Measurements from ENCODE around the gene BMP7.

BMP7 gene

DNA sequence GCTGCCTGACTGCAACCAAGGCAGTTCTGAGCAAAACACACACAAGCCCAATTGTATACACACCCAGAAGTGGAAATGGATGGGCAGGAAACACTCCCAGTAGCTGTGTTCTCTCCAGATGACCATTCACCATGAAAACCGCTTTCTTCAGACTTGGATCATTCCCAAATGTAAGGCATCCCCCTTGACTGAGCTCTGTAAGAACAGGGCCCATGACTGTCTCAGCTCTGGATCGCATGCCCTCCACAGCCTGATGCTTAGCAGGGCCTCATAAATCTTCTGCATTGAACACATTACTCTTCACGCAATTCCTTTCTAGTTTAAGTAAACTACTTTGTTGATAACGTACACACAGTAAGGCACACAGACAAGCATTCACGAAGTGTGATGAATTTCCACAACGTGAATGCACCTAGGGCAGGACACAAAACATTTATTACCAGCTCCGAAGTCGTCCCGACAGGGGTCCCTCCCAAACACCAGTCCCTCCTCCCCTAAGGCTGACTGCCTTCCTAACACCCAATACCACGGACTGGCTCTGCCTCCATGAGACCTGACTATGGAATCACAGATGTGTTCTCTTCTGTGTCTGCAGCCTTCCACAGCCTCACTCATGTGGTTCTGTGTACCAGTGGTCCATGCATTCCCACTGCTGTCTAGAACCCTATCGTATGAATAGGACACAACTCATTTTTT, 31.7 kb downstream of the BMP7 start:
- DNase-seq, result no peak
- Histone ChIP-seq H3K4me3 (ENCODE audit: low read depth, low read length) (no peak overlapping the region), H3K36me3 (no peaks in the 10 kb centered on the region), H3K27me3 (ENCODE audit: insufficient read depth, low read depth, severe bottlenecking) (peaks cover 37% of the 10 kb centered on the region), H3K27ac (no peak overlapping the region), H3K9me3 (ENCODE audit: severe bottlenecking) (no peaks in the 10 kb centered on the region)
- TF ChIP-seq CTCF (IDR thresholded peaks at IDR 0.05; ENCODE audit: low read depth, low read length), result no peak

DNA sequence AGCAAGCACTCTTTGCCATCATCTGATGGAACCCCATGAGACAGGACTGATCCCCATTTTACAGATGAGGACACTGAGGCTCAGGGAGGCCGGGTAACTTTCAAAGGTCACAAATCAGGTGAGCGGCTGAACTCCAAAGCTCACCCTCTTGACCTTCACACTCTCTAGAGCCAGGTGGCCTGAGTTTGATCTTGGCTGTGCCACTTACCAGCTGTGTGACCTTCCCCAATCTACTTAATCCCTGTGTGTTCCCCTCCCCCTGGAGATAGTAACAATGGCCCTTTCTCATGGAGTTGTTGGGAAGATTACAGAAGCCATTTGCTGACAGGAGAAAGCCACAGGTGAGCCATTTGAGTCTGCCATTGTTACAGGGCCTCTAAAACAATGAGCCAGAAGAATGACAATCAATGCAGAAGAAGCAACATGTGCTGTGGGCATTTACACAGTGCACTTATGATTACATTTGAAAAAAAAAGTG, 34.5 kb downstream of the BMP7 start:
- DNase-seq, result no peak
- no peak overlapping the region for H3K4me3 ChIP-seq (ENCODE audit: low read depth, low read length)
- peaks cover 35% of the 10 kb centered on the region for H3K27me3 ChIP-seq (ENCODE audit: insufficient read depth, low read depth, severe bottlenecking)
- H3K36me3 ChIP-seq, result no peaks in the 10 kb centered on the region
- no peak for TF ChIP-seq CTCF (IDR thresholded peaks at IDR 0.05; ENCODE audit: low read depth, low read length)
- H3K27ac ChIP-seq, result no peak overlapping the region
- no peaks in the 10 kb centered on the region for H3K9me3 ChIP-seq (ENCODE audit: severe bottlenecking)

DNA sequence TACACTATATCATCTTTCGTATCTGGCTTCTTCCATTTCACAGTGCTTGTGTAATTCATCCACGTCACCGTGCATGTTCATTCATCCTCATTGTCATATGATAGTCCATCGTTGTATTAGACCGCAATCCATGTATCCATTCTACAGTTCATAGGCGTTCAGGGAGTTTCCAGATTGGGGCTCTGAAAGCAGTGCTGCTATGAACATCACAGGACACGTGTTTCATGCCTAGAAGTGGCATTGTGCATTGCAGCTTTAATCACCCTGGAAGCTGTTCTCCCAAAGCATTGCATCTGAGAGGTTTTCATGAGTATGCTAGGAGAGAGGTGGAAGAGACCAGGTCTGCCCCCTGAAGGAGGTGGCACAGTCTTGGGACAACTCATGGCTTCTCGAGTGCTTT, 35.3 kb downstream of the BMP7 start:
- no peak for DNase-seq
- H3K9me3 ChIP-seq (ENCODE audit: severe bottlenecking), result no peaks in the 10 kb centered on the region
- H3K36me3 ChIP-seq, result no peaks in the 10 kb centered on the region
- no peak for TF ChIP-seq CTCF (IDR thresholded peaks at IDR 0.05; ENCODE audit: low read depth, low read length)
- H3K27ac ChIP-seq, result no peak overlapping the region
- H3K4me3 ChIP-seq (ENCODE audit: low read depth, low read length), result no peak overlapping the region
- peaks cover 32% of the 10 kb centered on the region for H3K27me3 ChIP-seq (ENCODE audit: insufficient read depth, low read depth, severe bottlenecking)

DNA sequence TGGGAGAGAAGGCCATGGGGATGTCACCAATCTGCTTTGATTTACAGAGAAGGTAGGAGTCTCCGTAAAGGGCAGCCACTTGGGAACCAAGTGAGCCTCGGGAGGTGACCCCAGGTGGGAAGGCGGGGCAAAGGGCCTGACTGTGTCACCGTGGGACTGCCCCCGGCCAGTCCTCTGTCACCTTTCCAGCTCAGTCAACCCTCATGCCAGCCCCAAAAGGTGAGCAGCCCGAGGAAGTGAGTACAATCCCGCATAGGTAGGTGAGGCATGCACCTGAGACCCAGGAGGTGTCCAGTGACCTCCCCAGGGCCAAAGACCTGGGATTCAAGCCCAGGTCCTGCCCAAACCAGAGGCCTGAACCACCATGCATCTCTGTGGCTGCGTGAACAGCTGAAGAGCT, 36.2 kb downstream of the BMP7 start:
- H3K27ac ChIP-seq, result no peak overlapping the region
- TF ChIP-seq CTCF (IDR thresholded peaks at IDR 0.05; ENCODE audit: low read depth, low read length), result no peak
- no peaks in the 10 kb centered on the region for H3K9me3 ChIP-seq (ENCODE audit: severe bottlenecking)
- no peak for DNase-seq
- H3K27me3 ChIP-seq (ENCODE audit: insufficient read depth, low read depth, severe bottlenecking), result peaks cover 36% of the 10 kb centered on the region
- H3K36me3 ChIP-seq, result no peaks in the 10 kb centered on the region
- no peak overlapping the region for H3K4me3 ChIP-seq (ENCODE audit: low read depth, low read length)

GRCh38 chr20:57229490-57229889, 37.0 kb downstream of the BMP7 start:
- no peak for TF ChIP-seq CTCF (IDR thresholded peaks at IDR 0.05; ENCODE audit: low read depth, low read length)
- no peak for DNase-seq
- H3K27ac ChIP-seq, result no peak overlapping the region

DNA sequence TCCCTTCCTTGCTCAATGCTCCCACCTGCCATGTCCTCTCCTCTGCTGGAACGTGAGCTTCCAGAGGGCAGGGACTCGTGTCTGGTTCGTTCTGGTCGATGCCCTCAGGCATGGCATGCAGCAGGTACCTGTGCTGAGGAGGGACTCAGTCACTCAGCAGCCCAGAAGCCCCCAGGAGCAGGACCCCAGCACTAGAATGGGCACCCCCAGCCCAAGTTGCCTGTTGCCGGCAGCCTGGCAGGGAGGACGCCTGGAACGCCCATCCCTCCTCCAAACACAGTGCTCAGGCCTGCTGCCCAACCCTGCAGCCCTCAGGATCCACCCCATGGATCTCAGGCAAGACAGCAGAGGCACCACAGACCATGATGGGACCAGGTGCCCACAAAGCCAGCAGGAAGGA, 40.6 kb downstream of the BMP7 start:
- TF ChIP-seq CTCF (IDR thresholded peaks at IDR 0.05; ENCODE audit: low read depth, low read length), result no peak
- DNase-seq, result no peak
- no peak overlapping the region for H3K4me3 ChIP-seq (ENCODE audit: low read depth, low read length)
- no peak overlapping the region for H3K27ac ChIP-seq
- no peaks in the 10 kb centered on the region for H3K36me3 ChIP-seq
- H3K27me3 ChIP-seq (ENCODE audit: insufficient read depth, low read depth, severe bottlenecking), result peaks cover 43% of the 10 kb centered on the region
- no peaks in the 10 kb centered on the region for H3K9me3 ChIP-seq (ENCODE audit: severe bottlenecking)

More at GRCh38 chr20:57229490-57229889, 37.0 kb downstream of the BMP7 start:
- no peaks in the 10 kb centered on the region for H3K9me3 ChIP-seq (ENCODE audit: severe bottlenecking)
- no peak overlapping the region for H3K4me3 ChIP-seq (ENCODE audit: low read depth, low read length)
- peaks cover 32% of the 10 kb centered on the region for H3K27me3 ChIP-seq (ENCODE audit: insufficient read depth, low read depth, severe bottlenecking)
- no peaks in the 10 kb centered on the region for H3K36me3 ChIP-seq

Measured in WERI-Rb-1 (cell line).